ENCODE results near the gene MOGAT2.
"Not testable (repeated sequence)": the region's sequence is repeated elsewhere in the genome, so short reads cannot be mapped to it uniquely, and the experiment has no call there.

MOGAT2 gene

DNA sequence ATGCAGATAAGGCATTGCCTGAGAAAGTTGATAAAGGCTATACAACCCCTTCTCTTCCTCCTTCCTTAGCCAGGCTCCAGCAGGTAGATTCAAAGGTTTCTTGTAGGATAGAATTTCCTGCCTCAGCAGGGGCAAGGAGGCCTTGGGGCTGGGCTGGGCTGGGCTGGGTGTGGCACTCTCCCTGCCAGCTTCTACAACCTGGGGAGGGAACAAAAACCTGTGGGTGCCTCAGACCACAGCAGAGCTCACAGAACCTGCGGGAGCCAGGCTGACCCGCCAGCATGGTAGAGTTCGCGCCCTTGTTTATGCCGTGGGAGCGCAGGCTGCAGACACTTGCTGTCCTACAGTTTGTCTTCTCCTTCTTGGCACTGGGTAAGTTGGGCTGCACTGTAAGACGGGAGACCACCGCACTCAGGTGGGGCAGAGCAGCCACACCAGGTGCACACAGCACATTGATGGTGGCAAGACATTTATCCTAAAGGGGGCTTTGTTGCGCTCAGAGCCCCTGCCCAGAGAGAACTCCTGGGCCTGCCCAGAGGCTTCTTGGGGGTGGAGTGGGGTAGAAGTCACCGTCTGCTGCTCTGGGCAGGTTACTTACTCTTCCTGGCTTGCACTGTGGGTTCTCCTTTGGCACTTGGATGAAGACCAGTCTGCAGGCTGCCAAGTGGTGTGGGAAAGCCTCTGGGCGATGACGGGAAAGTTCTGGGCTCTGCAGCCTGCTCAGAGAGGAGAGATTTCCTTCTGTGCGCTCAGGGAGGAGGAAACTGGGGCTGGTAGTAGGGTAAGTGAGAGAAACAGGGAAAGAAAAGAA is at the start of gene MOGAT2:
MOGAT2 (plus strand) TSS at position 231 of the 811 bp plus-strand sequence; CDS start at position 282, 51 bp downstream.
- no peaks in the 10 kb centered on the region for H3K27me3 ChIP-seq (ENCODE audit: control insufficient read depth in 5 of 5, insufficient read depth in 4 of 5, low read length in 5 of 5)
- no peaks in the 10 kb centered on the region for H3K36me3 ChIP-seq (ENCODE audit: control insufficient read depth in 5 of 5, insufficient read depth in 5 of 5, low read length in 5 of 5)
- no peak within 1 kb of the TSS for H3K9ac ChIP-seq (ENCODE audit: low read length in 5 of 5)
- H3K27ac ChIP-seq (ENCODE audit: low read depth, low read length), result peak within 1 kb of the TSS; percentile 6
- no peaks in the 10 kb centered on the region for H3K9me3 ChIP-seq (ENCODE audit: control insufficient read depth in 5 of 5, low read length in 5 of 5)
- peaks cover 0 to 35% (median 27%) of the 10 kb centered on the region in 5 donors for H3K4me1 ChIP-seq (ENCODE audit: control insufficient read depth in 5 of 5, insufficient read depth in 5 of 5, low read length in 5 of 5)
- H3K4me3 ChIP-seq (ENCODE audit: low read depth in 1 of 5, low read length in 5 of 5), result no peak within 1 kb of the TSS

DNA sequence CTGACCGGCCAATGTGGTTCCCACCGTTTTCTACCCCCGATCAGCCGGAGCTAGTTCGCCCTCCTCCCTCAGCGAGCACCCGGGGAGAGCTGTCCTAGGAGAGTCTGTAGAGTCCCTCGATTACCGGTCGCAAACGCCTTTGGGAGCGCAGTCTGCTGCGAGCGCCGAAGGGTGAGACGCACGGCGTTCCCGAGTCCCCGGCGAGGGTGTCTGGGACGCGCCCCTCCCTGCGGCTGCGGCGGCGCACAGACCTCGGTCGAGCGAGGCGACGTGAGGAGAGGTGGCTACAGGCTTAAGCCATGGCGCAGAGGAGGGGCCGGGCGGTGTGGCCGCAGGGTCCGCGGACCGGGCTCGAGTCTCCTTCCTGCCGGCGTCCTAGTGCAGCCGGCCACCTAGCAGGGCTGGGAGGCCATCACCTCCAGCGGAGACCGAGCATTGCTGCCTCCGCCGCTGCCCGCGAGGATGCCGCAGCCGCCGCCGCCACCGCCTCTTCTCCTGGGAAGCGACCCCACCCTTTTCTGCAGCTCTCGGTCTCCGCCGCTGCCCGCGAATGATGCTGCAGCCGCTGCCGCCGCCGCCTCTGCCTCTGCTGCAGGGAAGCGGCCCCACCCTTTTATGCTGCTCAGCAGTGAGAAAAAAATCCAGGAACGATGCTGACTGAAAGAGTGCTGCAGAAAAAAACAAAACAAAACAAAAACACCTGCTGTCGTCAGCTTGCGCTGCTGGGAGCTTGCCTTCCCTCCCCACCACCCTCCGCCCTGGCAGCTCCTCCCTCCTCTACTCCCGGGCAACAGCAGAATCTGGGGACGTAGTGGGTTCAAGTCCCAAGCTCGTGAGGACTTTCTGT is 49.0 kb upstream of the MOGAT2 start, which contains the start of gene MAP6:
MAP6 (minus strand) TSS at position 588 of the 847 bp plus-strand sequence. CDS start 669 bp downstream, outside the sequence.
- Histone ChIP-seq H3K9me3 (ENCODE audit: control insufficient read depth in 5 of 5, low read length in 5 of 5) (no peaks in the 10 kb centered on the region), H3K4me1 (ENCODE audit: control insufficient read depth in 5 of 5, insufficient read depth in 5 of 5, low read length in 5 of 5) (peaks cover 0 to 20% (median 16%) of the 10 kb centered on the region in 5 donors), H3K36me3 (ENCODE audit: control insufficient read depth in 5 of 5, insufficient read depth in 5 of 5, low read length in 5 of 5) (no peaks in the 10 kb centered on the region), H3K27me3 (ENCODE audit: control insufficient read depth in 5 of 5, insufficient read depth in 4 of 5, low read length in 5 of 5) (peaks cover 17 to 32% (median 21%) of the 10 kb centered on the region in 5 donors), H3K9ac (ENCODE audit: low read length in 5 of 5) (peak within 1 kb of the TSS in 1 of 5 donors; percentile 16), H3K27ac (ENCODE audit: low read depth, low read length) (no peak within 1 kb of the TSS), H3K4me3 (ENCODE audit: low read depth in 1 of 5, low read length in 5 of 5) (peak within 1 kb of the TSS; percentile 54 to 73 (median 57))

DNA sequence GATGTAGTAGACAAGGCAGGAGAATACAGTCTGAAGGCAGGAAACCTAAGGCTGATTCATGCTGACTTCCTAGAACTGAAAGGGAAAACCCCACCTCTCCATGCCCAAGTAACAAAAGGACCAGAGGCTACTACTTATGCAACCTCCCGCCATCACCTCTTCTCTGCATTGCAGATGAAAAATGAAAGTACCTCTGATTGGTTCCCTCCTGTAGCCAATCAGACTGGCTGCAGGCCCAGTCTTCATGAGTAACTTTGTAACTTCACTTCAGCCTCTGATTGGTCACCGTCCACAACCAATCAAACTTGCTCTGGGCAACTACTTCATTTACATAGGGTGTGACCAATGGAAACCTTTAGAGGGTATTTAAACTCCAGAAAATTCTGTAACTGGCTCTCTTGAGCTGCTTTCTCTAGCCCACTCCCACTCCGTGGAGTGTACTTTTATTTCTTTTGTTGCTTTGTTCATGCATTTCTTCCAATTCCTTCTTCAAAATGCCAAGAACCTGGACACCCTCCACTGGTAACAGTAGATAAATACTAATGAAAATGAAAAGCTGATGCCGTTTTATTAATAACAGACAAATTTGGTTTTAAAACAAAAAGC is 43.6 kb upstream of the MOGAT2 start:
- peaks cover 0 to 4% (median 0%) of the 10 kb centered on the region in 5 donors for H3K9me3 ChIP-seq (ENCODE audit: control insufficient read depth in 5 of 5, low read length in 5 of 5)

DNA sequence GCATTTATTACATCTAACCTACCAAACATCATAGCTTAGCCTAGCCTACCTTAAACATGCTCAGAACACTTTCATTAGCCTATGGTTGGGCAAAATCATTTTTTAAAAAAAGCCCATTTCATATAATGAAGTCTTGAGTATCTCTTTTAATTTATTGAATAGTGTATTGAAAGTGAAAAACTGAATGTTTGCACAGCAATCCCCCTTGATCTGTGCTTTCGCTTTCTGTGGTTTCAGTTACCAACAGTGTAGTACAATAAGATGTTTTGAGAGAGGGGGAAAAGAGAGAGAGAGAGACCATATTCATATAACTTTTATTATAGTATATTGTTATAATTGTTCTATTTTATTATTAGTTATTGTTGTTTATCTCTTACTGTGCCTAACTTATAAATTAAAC is 40.4 kb upstream of the MOGAT2 start:
- peaks cover 0 to 9% (median 0%) of the 10 kb centered on the region in 5 donors for H3K27me3 ChIP-seq (ENCODE audit: control insufficient read depth in 5 of 5, insufficient read depth in 4 of 5, low read length in 5 of 5)
- no peaks in the 10 kb centered on the region for H3K4me1 ChIP-seq (ENCODE audit: control insufficient read depth in 5 of 5, insufficient read depth in 5 of 5, low read length in 5 of 5)
- peaks cover 0 to 4% (median 0%) of the 10 kb centered on the region in 5 donors for H3K9me3 ChIP-seq (ENCODE audit: control insufficient read depth in 5 of 5, low read length in 5 of 5)
- no peak overlapping the region for H3K4me3 ChIP-seq (ENCODE audit: low read depth in 1 of 5, low read length in 5 of 5)
- no peaks in the 10 kb centered on the region for H3K36me3 ChIP-seq (ENCODE audit: control insufficient read depth in 5 of 5, insufficient read depth in 5 of 5, low read length in 5 of 5)
- no peak overlapping the region for H3K27ac ChIP-seq (ENCODE audit: low read depth, low read length)
- H3K9ac ChIP-seq (ENCODE audit: low read length in 5 of 5), result no peak overlapping the region

More for the DNA sequence above, 43.6 kb upstream of the MOGAT2 start:
- H3K27me3 ChIP-seq (ENCODE audit: control insufficient read depth in 5 of 5, insufficient read depth in 4 of 5, low read length in 5 of 5), result peaks cover 9 to 31% (median 16%) of the 10 kb centered on the region in 5 donors
- no peak overlapping the region for H3K27ac ChIP-seq (ENCODE audit: low read depth, low read length)
- H3K9ac ChIP-seq (ENCODE audit: low read length in 5 of 5), result no peak overlapping the region
- no peak overlapping the region for H3K4me3 ChIP-seq (ENCODE audit: low read depth in 1 of 5, low read length in 5 of 5)
- no peaks in the 10 kb centered on the region for H3K36me3 ChIP-seq (ENCODE audit: control insufficient read depth in 5 of 5, insufficient read depth in 5 of 5, low read length in 5 of 5)
- H3K4me1 ChIP-seq (ENCODE audit: control insufficient read depth in 5 of 5, insufficient read depth in 5 of 5, low read length in 5 of 5), result peaks cover 0 to under 1% (median 0%) of the 10 kb centered on the region in 5 donors

DNA sequence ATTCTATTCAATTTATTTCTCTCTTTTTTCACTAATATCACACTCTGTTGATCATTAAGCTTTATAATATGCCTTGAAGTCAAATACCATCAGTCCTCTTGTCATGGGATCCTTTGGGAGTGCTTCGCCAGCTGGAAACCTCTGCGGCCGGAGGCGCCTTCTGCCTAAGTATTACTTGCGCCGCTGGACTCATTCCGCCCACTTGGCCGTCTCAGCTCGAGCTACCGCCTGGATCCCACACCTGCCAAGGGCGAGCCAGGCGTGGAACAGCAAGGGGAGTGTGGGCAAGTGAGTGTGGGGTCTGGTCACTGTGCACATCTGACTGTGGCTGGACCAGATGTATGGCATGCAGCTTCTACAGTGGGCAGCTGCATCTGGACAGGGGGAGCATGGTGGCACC is 39.7 kb upstream of the MOGAT2 start:
- Histone ChIP-seq H3K9ac (ENCODE audit: low read length in 5 of 5) (no peak overlapping the region), H3K4me1 (ENCODE audit: control insufficient read depth in 5 of 5, insufficient read depth in 5 of 5, low read length in 5 of 5) (no peaks in the 10 kb centered on the region), H3K36me3 (ENCODE audit: control insufficient read depth in 5 of 5, insufficient read depth in 5 of 5, low read length in 5 of 5) (no peaks in the 10 kb centered on the region), H3K27ac (ENCODE audit: low read depth, low read length) (no peak overlapping the region), H3K9me3 (ENCODE audit: control insufficient read depth in 5 of 5, low read length in 5 of 5) (peaks cover 0 to 4% (median 0%) of the 10 kb centered on the region in 5 donors), H3K4me3 (ENCODE audit: low read depth in 1 of 5, low read length in 5 of 5) (no peak overlapping the region), H3K27me3 (ENCODE audit: control insufficient read depth in 5 of 5, insufficient read depth in 4 of 5, low read length in 5 of 5) (peaks cover 0 to 9% (median 0%) of the 10 kb centered on the region in 5 donors)

DNA sequence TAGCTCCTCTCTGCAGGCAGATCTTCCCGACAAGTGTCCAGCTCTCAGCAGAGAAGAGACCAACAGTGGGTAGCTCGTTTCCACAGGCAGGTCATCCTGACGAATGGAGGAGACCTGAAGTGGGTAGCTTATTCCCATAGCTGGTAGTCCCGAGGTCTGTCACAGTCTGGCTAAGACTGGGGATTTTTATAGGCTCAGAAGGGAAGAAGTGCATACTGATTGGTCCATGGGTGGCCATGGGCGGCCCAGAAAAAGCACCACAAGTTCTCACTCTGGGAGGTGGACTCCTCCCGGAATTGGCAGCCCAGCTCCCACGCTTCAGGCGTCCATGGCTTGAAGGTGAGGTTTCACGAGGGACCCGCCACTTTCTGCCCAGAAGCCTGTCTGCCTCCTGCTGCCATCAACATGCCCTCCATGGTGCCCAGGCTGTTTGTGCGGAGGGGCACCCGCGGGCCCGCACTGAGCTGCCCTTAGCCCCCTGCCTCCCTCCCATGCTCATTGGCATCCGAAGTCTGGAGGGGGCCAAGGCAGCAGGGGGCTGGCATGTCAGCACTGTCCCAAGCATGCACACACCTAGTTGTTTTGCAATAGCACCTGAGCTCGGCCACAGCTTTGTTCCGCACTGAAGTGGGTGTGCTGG is 38.9 kb upstream of the MOGAT2 start:
- Histone ChIP-seq H3K9ac (ENCODE audit: low read length in 5 of 5) (no peak overlapping the region), H3K27ac (ENCODE audit: low read depth, low read length) (no peak overlapping the region), H3K36me3 (ENCODE audit: control insufficient read depth in 5 of 5, insufficient read depth in 5 of 5, low read length in 5 of 5) (no peaks in the 10 kb centered on the region), H3K4me1 (ENCODE audit: control insufficient read depth in 5 of 5, insufficient read depth in 5 of 5, low read length in 5 of 5) (no peaks in the 10 kb centered on the region), H3K9me3 (ENCODE audit: control insufficient read depth in 5 of 5, low read length in 5 of 5) (peaks cover 0 to 4% (median 0%) of the 10 kb centered on the region in 5 donors), H3K27me3 (ENCODE audit: control insufficient read depth in 5 of 5, insufficient read depth in 4 of 5, low read length in 5 of 5) (peaks cover 0 to 9% (median 0%) of the 10 kb centered on the region in 5 donors), H3K4me3 (ENCODE audit: low read depth in 1 of 5, low read length in 5 of 5) (no peak overlapping the region)

DNA sequence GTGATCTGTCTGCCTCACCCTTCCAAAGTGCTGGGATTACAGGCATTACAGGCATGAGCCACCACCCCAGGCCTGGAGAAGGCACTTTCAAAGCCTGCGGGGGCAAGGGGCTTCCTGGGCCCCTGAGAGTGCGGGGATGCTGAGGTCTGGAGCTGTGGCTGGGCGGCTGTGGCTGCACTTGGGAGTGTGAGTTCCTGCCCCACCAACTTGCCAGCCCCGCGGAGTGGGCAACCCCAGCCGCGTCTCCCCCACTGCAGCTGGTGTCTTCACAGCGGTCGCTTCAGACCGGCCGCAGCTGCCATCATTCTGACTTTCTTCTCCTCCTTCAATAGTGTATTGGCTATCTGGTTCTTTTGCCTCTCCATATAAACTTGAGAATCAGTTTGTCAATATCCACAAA is 38.1 kb upstream of the MOGAT2 start:
- H3K9ac ChIP-seq (ENCODE audit: low read length in 5 of 5), result no peak overlapping the region
- H3K9me3 ChIP-seq (ENCODE audit: control insufficient read depth in 5 of 5, low read length in 5 of 5), result no peaks in the 10 kb centered on the region
- no peaks in the 10 kb centered on the region for H3K36me3 ChIP-seq (ENCODE audit: control insufficient read depth in 5 of 5, insufficient read depth in 5 of 5, low read length in 5 of 5)
- no peak overlapping the region for H3K27ac ChIP-seq (ENCODE audit: low read depth, low read length)
- no peak overlapping the region for H3K4me3 ChIP-seq (ENCODE audit: low read depth in 1 of 5, low read length in 5 of 5)
- H3K4me1 ChIP-seq (ENCODE audit: control insufficient read depth in 5 of 5, insufficient read depth in 5 of 5, low read length in 5 of 5), result no peaks in the 10 kb centered on the region
- H3K27me3 ChIP-seq (ENCODE audit: control insufficient read depth in 5 of 5, insufficient read depth in 4 of 5, low read length in 5 of 5), result peaks cover 0 to 9% (median 0%) of the 10 kb centered on the region in 5 donors

DNA sequence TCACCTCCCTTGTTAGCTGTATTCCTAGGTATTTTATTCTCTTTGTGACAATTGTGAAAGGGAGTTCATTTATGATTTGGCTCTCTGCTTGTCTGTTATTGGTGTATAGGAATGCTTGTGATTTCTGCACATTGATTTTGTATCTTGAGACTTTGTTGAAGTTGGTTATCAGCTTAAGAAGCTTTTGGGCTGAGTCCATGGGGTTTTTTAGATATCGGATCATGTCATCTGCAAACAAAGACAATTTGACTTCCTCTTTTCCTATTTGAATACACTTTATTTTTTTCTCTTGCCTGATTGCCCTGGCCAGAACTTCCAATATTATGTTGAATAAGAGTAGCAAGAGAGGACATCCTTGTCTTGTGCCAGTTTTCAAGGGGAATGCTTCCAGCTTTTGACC is 33.8 kb upstream of the MOGAT2 start:
- H3K36me3 ChIP-seq (ENCODE audit: control insufficient read depth in 5 of 5, insufficient read depth in 5 of 5, low read length in 5 of 5); H3K27me3 ChIP-seq (ENCODE audit: control insufficient read depth in 5 of 5, insufficient read depth in 4 of 5, low read length in 5 of 5); H3K4me3 ChIP-seq (ENCODE audit: low read depth in 1 of 5, low read length in 5 of 5); H3K9ac ChIP-seq (ENCODE audit: low read length in 5 of 5); H3K4me1 ChIP-seq (ENCODE audit: control insufficient read depth in 5 of 5, insufficient read depth in 5 of 5, low read length in 5 of 5); H3K9me3 ChIP-seq (ENCODE audit: control insufficient read depth in 5 of 5, low read length in 5 of 5); H3K27ac ChIP-seq (ENCODE audit: low read depth, low read length): not testable (repeated sequence)

DNA sequence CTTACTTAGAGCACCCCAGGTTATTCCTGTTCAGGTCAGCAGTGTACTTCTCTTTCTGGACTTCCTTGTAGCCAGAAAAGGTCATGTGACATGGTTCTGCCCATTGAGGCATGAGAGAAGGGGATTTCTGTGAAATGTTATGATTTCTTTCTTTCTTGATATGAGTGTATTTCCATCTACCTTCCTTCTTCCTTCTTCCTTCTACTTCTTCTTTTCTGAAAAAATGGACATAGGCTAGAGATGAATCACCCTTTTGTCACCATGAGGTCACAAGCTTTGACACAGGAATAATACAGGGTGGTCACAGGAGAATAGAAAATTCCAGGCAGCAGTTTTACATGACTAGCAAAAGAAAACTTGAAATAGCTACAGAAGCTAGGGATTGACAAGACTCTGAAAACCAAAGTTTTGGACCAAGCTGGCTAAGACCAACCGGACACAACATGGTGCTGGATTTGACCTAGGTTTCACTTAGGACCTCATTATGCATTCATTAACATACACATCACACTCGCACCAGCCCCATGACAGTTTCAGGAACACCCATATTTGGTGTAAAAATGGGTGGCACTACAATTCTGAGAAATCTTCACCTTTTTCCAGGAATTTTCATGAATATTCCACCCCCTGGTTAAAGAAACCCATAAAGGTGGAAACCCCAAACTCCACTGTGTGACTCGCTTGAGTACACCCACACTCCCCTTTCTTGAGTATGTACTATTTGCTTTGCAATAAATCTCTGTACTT is 27.6 kb upstream of the MOGAT2 start:
- Histone ChIP-seq H3K4me1 (ENCODE audit: control insufficient read depth in 5 of 5, insufficient read depth in 5 of 5, low read length in 5 of 5) (no peaks in the 10 kb centered on the region), H3K27ac (ENCODE audit: low read depth, low read length) (no peak overlapping the region), H3K9ac (ENCODE audit: low read length in 5 of 5) (no peak overlapping the region), H3K9me3 (ENCODE audit: control insufficient read depth in 5 of 5, low read length in 5 of 5) (peaks cover 0 to 8% (median 0%) of the 10 kb centered on the region in 5 donors), H3K27me3 (ENCODE audit: control insufficient read depth in 5 of 5, insufficient read depth in 4 of 5, low read length in 5 of 5) (no peaks in the 10 kb centered on the region), H3K36me3 (ENCODE audit: control insufficient read depth in 5 of 5, insufficient read depth in 5 of 5, low read length in 5 of 5) (no peaks in the 10 kb centered on the region), H3K4me3 (ENCODE audit: low read depth in 1 of 5, low read length in 5 of 5) (no peak overlapping the region)
